NT2/D1 (cell line): ENCODE results near the gene SLC2A1.

ENCODE experiments used
- SUZ12 ChIP-seq: IDR thresholded peaks from 2 replicates; pipeline ENCODE4 v1.6.1; 2011; ENCODE audit not compliant: insufficient read length, insufficient read depth; ENCODE audit errors: extremely low read depth
- YY1 ChIP-seq: IDR thresholded peaks from 2 replicates; pipeline ENCODE4 v1.6.1; 2011; ENCODE audit not compliant: insufficient read length, insufficient read depth
- ZNF274 ChIP-seq: IDR thresholded peaks from 2 replicates; pipeline ENCODE4 v1.6.1; 2011; ENCODE audit warnings: mild to moderate bottlenecking, low read depth, low read length

- TF ChIP-seq YY1: no peak
- no peak for TF ChIP-seq SUZ12
- no peak for TF ChIP-seq ZNF274
Observed at GRCh38 chr1:42951588-42951987, 7.1 kb downstream of the SLC2A1 start.
